Measurements from ENCODE around the gene CYP4F2. TPM values are rescaled to one million over a fixed set of nuclear protein-coding genes. Genes with fewer than 3 reads are reported as not detected.

CYP4F2 gene
- total RNA-seq (under 1 TPM in 3 of 6 donors, not detected in 3; 0.28 to 0.43 (median 0.31) TPM), polyA plus RNA-seq (under 1 TPM in 1 of 2 donors, not detected in 1; 0.09 TPM)

- Histone ChIP-seq H3K27ac (no peak within 1 kb of the TSS), H3K27me3 (no peaks in the 10 kb centered on the region), H3K4me1 (no peaks in the 10 kb centered on the region), H3K36me3 (no peaks in the 10 kb centered on the region), H3K4me3 (no peak within 1 kb of the TSS), H3K9me3 (no peaks in the 10 kb centered on the region)
- 72 to 73% methylated on average over 3 of the region's 3 CpGs for WGBS, 2 donors
- FAIRE-seq (no peak), DNase-seq (peak in 1 of 6 donors; percentile 40), ATAC-seq (no peak)
- intact Hi-C loops (cut with DNase I) = no loop called here
- TF ChIP-seq, protein P1, sequence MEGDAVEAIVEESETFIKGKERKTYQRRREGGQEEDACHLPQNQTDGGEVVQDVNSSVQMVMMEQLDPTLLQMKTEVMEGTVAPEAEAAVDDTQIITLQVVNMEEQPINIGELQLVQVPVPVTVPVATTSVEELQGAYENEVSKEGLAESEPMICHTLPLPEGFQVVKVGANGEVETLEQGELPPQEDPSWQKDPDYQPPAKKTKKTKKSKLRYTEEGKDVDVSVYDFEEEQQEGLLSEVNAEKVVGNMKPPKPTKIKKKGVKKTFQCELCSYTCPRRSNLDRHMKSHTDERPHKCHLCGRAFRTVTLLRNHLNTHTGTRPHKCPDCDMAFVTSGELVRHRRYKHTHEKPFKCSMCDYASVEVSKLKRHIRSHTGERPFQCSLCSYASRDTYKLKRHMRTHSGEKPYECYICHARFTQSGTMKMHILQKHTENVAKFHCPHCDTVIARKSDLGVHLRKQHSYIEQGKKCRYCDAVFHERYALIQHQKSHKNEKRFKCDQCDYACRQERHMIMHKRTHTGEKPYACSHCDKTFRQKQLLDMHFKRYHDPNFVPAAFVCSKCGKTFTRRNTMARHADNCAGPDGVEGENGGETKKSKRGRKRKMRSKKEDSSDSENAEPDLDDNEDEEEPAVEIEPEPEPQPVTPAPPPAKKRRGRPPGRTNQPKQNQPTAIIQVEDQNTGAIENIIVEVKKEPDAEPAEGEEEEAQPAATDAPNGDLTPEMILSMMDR (IDR thresholded peaks at IDR 0.05) = no peak
Observed at GRCh38 chr19:15897738-15898276, at the start of gene CYP4F2. Gene CYP4F2 (minus strand): TSS chr19:15898074. CDS start chr19:15897611, 463 bp downstream.

DNA sequence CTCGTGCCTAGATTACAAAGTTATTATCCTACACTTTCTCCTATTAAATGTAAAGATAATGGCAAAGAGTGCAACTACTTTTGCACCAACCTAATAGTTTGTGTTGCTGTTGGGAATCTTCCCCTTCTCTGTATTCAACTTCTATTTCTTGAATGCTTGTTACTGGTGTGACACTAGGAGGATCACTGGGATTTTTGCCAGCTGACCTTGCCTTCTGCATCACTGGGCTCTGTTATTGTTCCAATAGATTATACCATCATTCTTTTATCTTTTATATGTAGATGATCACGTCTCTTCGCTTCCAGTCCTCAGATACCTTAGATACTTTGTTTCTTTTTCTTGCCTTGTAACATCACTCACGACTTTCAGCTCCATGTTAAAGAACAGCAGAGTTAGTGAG, 47.4 kb upstream of the CYP4F2 start:
- no peaks in the 10 kb centered on the region for H3K4me1 ChIP-seq
- H3K27me3 ChIP-seq = no peaks in the 10 kb centered on the region
- no peak for FAIRE-seq
- H3K4me3 ChIP-seq = no peak overlapping the region
- H3K9me3 ChIP-seq = no peaks in the 10 kb centered on the region
- H3K27ac ChIP-seq = no peak overlapping the region
- TF ChIP-seq, protein P1 (IDR thresholded peaks at IDR 0.05) = no peak
- 40 to 51% methylated on average over 4 of the region's 4 CpGs for WGBS, 2 donors
- no peaks in the 10 kb centered on the region for H3K36me3 ChIP-seq
- intact Hi-C loops (cut with DNase I) = no loop called here
- ATAC-seq = no peak
- no peak for DNase-seq

DNA sequence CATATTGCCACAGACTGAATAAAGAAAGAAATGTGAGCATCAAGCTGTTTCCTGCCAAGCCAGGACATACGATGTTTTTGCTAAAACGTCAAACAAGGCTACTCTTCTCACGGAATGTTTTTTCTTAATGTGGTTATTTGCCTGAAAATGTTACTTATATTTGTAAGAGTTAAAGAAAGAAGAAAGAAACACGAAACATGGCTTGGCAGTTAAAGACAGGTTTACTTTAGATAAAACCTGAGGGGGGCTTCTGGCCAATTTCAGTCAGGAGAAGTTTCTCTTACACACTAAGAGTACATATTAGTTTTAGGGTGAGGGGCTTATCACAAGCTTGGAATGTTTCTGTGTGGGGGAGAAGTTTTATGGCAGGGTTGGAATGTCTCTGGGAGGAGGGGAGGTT, 46.5 kb upstream of the CYP4F2 start:
- Histone ChIP-seq H3K9me3 (no peaks in the 10 kb centered on the region), H3K4me3 (no peak overlapping the region), H3K27me3 (no peaks in the 10 kb centered on the region), H3K4me1 (no peaks in the 10 kb centered on the region), H3K27ac (no peak overlapping the region), H3K36me3 (no peaks in the 10 kb centered on the region)
- no peak for DNase-seq
- no peak for ATAC-seq
- no peak for FAIRE-seq
- TF ChIP-seq, protein P1 (IDR thresholded peaks at IDR 0.05) = no peak
- 60 to 62% methylated on average over 4 of the region's 4 CpGs for WGBS, 2 donors
- intact Hi-C loops (cut with DNase I) = no loop called here

- TF ChIP-seq, protein P1 (IDR thresholded peaks at IDR 0.05) = no peak
- Histone ChIP-seq H3K4me3 (no peak overlapping the region), H3K4me1 (peaks cover 0 to 11% (median 5%) of the 10 kb centered on the region in 3 donors), H3K27me3 (no peaks in the 10 kb centered on the region), H3K9me3 (no peaks in the 10 kb centered on the region), H3K27ac (no peak overlapping the region), H3K36me3 (no peaks in the 10 kb centered on the region)
- ATAC-seq (peak in 1 of 4 donors; percentile 21), DNase-seq (peak in 1 of 6 donors; percentile 37), FAIRE-seq (no peak)
- intact Hi-C loops (cut with DNase I) = no loop called here
- WGBS, 2 donors = 25 to 33% methylated on average over 2 of the region's 2 CpGs
Observed at GRCh38 chr19:15937771-15938170, 39.9 kb upstream of the CYP4F2 start.

DNA sequence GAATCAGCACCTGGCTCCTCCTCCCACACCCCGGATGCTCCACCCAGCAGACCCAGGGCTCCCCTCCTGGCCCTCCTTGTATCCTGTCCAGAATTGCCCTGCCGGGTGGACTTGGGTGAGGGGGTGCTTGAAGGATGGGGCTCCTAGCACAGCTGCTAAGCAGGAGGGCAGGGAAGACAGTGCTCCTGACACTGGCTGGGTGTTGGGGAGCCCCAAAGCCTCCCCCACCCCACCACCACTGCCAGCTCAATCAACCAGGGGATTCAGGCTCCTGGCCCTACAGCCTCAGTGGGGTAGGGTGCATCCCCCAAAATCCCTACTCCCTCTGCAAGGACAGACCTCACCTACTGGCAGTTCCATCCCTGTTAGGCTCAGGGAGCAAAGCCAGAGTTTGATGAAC, 39.1 kb upstream of the CYP4F2 start:
- DNase-seq = no peak
- Histone ChIP-seq H3K4me3 (no peak overlapping the region), H3K27me3 (no peaks in the 10 kb centered on the region), H3K36me3 (no peaks in the 10 kb centered on the region), H3K4me1 (peaks cover 0 to 11% (median 5%) of the 10 kb centered on the region in 3 donors), H3K9me3 (no peaks in the 10 kb centered on the region), H3K27ac (no peak overlapping the region)
- no peak for FAIRE-seq
- WGBS, 2 donors = 84 to 91% methylated on average over 2 of the region's 2 CpGs
- intact Hi-C loops (cut with DNase I) = no loop called here
- TF ChIP-seq, protein P1 (IDR thresholded peaks at IDR 0.05) = no peak
- ATAC-seq = no peak

Data from pancreas (tissue), 10 donors.